ENCODE results near the gene OR4E1.

DNA sequence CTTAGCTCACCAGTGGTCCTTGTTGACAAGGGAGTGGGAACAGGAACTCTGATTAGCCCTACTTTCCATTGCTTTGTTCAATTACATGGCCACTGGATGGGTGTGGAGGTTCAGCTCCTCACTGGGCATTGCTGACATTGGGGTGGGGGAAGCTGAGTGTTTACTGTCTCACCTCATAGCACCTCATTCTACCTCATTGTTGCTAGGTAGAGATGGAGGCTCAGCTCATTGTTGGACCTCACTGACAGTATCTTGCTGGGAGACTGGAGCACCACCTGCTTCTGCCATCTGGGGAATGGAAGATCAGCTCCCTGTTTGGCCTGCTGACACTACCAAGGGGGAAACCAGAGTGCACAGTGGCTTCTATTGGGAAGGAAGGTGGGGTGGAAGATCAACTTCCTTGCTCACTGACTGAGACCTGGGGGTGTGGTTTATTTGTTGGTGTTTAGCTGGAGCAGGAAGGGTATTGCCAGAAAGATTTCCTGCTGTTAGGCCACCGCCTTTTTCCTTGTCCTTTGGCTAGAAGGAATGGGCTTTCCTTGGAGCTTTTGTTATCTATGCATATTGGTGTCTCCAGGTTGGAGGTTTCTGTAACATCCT lies 21.3 kb downstream of the OR4E1 start:
- TF ChIP-seq, protein P1, sequence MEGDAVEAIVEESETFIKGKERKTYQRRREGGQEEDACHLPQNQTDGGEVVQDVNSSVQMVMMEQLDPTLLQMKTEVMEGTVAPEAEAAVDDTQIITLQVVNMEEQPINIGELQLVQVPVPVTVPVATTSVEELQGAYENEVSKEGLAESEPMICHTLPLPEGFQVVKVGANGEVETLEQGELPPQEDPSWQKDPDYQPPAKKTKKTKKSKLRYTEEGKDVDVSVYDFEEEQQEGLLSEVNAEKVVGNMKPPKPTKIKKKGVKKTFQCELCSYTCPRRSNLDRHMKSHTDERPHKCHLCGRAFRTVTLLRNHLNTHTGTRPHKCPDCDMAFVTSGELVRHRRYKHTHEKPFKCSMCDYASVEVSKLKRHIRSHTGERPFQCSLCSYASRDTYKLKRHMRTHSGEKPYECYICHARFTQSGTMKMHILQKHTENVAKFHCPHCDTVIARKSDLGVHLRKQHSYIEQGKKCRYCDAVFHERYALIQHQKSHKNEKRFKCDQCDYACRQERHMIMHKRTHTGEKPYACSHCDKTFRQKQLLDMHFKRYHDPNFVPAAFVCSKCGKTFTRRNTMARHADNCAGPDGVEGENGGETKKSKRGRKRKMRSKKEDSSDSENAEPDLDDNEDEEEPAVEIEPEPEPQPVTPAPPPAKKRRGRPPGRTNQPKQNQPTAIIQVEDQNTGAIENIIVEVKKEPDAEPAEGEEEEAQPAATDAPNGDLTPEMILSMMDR (conservative IDR thresholded peaks at IDR 0.05) = no peak
- no peak for TF ChIP-seq ZFX (IDR thresholded peaks at IDR 0.05)

All from C4-2B (cell line).